ENCODE data around the gene BCLAF3. TPM values are rescaled to one million over a fixed set of nuclear protein-coding genes. Genes with fewer than 3 reads are reported as not detected.

BCLAF3 gene
- polyA plus RNA-seq, 1 donor = 20.4 TPM

DNA sequence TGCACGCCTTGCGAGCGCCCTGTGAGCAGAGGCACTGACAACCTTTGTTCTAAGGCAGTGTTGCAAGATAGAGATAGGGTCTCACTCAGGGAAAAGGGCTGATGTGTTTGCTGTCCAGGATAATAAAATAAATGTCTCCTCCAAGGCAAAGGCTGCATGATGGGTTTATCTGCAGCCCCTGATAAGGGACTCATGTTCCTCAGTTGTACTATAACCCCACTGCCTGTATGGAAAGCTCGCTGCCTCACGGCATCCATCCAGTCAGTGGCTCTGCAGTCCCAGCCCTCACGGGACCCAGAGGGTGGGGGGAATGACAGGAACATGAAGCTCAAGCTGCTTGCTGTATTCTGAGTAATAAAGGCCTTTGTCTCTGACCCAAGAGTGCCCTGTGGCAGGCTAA lies 22.6 kb downstream of the BCLAF3 start:
- DNase-seq = no peak

DNA sequence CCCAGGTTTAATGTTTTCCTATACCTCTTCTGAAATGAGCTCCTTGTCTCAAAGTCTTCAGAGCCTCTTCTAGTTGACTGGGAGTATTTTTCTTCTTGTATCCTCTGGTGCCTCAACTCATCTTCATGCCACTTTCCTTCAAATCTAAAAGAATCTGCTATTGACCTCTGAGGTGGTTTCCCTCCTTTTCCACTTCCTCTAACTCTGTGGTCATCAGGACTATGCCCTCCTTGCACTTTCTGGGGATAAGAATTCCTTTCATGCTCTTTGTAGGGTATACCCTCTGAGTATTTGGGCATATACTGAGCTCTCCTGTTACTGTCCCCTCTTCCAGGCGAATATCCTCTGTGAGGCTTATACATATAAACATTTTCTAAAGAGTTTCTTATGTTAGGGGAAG lies 24.8 kb downstream of the BCLAF3 start:
- no peak for DNase-seq

DNA sequence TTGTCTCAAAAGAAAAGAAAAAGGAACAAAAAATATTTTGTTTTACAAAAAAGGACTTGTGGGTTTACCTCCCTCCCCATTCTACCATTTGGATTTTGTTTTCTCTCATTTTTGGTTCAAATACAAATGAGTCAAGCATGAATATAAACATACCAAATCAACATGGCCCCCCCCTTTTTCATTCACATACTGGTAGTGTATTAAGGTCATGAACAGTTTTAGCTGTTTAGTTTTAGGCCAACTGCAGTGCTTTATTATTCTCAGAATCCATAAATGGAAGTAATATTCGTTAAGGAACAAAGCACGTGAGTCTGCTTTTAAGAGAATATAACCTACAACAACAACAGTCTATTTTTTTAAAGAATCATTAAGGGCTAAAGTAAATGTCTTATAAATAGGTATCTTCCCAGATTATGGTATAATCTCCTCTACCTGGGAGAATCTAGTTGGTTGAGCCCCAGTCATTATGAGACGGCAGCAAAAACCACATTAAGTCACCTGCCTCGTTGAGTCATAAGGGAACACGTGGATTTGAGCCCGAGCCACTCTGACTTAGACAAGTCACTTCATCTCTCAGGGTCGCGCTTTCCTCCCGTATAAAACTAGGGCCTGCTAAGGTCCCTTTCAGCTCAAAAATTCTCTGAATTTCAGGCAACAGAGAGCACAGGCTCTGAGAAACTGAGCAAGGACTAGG lies 26.7 kb downstream of the BCLAF3 start:
- no peak for DNase-seq

DNA sequence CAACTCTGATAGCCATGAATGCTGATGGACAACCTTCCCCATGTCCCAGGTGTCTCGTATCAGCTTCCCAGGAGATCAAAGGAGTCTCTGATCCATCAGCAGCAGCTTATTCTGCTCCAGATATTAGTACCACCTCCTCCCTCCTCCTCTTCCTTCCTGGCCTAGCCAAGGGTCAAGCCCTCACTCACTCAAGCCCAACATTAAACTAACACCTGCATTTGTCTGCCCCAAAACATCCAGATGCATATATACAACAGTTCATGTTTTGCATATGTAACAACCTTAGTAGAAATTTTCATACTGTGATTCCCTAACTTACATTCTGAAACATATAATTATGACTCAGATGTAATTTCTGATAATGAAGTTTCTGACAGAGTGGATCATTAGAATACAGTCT lies 29.9 kb downstream of the BCLAF3 start:
- DNase-seq = no peak

DNA sequence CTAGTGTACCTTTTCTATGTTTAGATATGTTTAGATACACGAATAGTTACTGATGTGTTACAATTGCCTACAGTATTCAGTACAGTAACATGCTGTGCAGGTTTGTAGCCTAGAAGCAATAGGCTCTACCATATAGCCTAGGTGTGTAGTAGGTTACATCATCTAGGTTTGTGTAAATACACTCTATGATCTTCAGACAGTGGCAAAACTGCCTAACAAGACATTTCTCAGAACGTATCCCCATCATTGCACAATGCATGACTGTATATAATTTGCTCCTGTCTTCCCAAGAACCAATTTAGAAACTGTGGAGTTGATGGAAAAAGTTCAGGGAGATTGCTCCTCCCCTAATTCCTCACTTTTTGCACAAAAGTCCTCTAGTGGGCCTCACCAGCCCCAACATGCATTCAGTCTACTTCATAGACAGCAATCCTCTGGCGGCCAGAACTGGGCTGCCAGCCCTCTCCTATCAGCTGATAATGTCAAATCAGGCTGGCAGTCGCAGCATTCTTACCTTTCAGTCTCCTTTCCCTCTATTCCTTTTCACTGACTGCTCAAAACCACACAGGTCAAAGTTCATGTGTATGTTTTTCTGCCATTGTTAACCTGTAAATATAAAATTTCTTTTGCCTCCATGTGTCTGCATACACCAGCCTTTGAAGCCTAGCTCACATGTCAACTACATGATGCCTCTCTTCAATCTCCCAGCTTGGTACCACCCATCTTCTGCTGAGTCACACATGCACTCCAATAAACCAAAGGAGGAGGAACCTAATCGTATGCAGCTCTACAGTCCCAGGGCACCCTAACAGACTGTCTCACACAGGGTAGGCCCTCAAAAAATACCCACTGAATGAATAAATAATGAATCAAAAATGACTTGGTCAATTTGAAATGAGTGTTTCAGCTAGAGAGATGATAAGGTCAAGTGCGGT lies 32.0 kb downstream of the BCLAF3 start:
- DNase-seq = no peak

DNA sequence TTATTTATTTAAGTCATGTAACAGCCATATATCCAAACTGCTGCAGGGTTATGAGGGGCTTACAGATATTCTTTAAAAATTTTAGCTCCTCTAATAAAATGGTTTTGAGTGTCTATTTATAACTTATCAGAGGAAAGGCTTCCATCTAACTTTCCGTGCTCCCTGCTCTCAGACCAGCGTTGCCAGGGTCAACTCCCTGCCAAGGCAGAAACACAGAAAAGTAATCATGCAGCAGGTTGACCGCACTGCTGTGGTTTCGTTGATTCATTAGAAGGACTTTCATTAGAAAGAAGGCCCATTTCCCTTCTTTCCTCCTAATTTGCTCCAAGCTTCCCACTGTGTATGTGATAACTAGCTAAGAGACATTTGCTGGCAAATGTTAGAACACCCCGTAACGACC lies 33.9 kb downstream of the BCLAF3 start:
- DNase-seq = no peak

DNA sequence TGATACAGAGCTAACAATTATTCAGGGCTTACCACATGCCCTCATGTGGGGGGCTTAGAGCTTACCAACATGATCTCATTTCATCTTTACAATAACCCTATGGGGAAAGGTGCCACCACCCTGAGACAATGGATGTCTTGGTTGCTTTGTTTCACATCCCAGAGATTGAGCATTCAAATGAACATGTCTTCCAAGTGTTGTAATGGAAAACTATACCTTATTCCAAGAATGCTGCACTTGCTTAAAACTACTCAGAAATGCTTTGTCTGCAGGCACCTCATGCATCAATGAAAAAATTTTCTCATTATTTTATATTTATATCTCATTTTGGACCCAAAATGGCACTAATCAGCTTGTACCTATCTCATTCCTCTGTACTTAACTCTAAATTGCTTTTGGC lies 34.6 kb downstream of the BCLAF3 start:
- DNase-seq = no peak

DNA sequence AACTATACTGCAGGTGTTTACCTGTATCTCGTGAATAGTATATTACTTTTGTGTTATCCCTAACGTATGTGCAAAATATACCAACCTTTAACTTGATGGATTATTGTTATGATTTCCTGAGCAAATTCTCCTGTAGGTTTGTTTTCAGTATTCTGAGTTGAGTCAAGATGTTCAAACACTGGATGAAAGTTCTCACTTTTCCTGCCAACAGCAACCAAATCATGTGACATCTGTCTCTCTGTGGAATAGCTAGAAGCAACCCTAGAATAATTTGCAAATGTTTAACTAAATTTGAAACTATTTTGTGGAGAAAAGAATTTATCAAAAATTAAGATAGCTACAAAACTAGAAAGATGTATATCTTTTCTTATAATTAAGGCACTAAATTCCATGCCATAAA lies 35.6 kb downstream of the BCLAF3 start:
- DNase-seq = no peak

DNA sequence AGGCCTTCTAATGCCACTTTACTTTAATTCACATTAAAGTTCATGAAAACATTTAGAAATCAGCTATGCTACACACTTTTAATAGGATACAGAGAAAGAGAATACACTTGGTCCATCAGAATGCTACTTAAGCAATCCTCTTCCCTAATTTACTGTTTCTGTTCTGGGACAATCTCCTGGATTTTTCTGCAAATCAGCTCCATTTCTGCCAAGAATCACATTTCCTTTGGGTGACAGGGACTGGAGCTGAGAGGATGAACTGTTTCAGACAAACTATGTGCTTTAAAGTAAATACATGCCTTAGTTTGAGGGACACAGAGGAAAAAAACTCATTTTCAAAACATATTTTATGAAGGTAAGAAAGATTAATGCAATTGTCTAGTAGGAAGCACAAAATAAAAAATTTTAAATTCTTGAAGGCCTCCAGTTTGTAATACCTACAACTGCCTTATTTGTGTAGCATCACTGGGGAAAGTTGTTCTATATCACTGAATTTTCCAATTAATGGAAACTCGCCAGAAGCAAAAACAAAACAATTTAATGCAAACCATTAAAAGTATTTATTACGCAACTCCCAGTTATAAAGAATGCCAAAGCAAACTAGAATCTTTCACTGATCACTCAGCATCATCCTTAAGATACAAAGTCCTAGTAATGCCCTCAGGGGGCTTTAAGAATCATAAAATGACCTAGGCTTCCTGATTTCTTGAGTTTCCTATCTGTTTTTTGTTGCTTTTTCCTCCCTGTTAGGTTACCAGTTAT lies 36.3 kb downstream of the BCLAF3 start:
- no peak for DNase-seq

DNA sequence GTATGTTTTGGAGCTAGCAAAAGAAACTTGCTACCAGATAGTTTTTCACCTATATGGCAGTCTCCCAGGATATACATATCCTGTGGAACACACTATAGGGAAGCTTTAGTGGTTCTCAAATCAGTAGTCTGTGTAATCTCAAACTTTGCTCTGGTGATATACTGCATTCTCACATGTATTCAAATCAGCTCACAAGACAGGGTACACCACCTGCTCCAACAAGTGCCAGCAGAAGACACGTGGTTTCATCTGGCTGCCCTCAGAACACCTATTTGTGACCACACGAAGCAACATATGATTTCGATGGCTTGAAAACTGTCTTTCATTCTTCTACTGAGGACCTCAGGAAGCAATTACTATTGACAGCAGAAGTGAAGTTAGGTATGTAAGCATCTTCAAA lies 37.7 kb downstream of the BCLAF3 start:
- no peak for DNase-seq

DNA sequence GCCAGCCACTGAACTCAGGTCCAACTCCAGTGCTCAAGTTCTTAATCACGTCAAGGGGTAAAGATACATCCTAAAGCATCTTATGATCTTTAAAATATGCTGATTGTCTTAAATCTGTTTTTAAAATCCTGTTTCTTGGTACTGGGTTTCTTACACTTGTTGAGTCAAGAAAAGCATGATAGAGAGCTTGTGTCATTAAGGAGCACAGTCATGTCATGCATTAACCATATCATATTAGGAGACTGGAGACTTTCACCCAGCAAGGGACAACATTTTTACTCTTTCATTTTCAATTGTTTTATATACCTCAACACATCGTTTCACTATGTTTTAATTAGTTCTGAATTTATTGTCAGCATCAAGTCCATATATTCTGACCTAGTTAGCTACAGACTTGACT lies 41.5 kb downstream of the BCLAF3 start:
- no peak for DNase-seq

DNA sequence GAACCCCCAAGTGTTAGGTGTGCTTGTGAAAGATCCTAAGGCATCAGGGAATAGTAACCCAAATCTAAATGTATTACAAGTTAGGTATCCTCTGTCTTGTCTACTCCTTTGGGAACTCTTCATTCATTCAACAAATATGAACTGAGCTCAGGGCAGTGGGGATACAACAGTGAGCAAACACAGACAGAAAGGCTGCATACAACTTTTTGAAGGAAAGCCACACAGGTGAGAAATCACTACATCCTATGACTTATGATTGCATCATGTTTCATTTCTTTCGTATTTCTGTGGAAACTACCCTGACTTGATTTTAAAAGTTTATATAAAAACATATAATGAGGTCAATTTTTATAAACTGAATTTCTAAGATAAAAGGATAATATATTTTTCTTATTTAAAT lies 43.2 kb downstream of the BCLAF3 start:
- DNase-seq = no peak

Other genes with a start within 250 kb of the BCLAF3 start
- 38.1 TPM for gene SH3KBP1, start 103.5 kb downstream of the BCLAF3 start, polyA plus RNA-seq (ENCODE audit: insufficient read length)
- 5.1 TPM for gene MAP7D2, start 125.8 kb upstream of the BCLAF3 start, polyA plus RNA-seq (ENCODE audit: insufficient read length)
- gene EIF1AX, start 150.8 kb upstream of the BCLAF3 start, polyA plus RNA-seq (ENCODE audit: insufficient read length) = 97.2 TPM